ENCODE data around the gene CD27. TPM values are rescaled to one million over a fixed set of nuclear protein-coding genes. Genes with fewer than 3 reads are reported as not detected.
A peak's percentile ranks its signal among the peaks of the same experiment; 100 is the strongest.

The CD27 gene
- total RNA-seq, 1 experiment from 2014 or later: 0.23 TPM

DNA sequence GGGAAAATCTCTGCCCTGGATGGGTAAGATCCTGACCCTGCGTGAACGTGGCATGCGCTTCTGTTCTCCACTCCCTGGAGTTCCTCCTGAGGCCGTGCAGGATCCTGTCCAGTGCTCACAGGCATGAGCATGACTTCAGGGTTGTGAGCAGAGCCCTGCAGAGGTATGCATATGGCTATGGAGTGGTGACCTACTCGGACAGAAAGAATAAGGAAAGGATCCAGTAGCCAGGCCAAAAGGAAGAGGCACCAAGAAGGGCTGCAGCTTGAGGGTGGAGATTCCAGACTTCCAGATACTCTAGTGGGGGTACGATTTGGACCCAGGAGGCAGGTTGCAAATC is 20.8 kb upstream of the CD27 start:
- CTCF ChIA-PET: no interaction called here
- DNase-seq (ENCODE audit: low read depth, low spot score): no peak
- no peak overlapping the region for H3K27ac ChIP-seq (ENCODE audit: low read length)

GRCh38 chr12:6424866-6425265 is 19.9 kb upstream of the CD27 start:
- in situ Hi-C loops (cut with HindIII; ENCODE audit: low pct_unique_long_range_greater_than_20kb, low sequenced_read_pairs) (no loop called here), intact Hi-C loops (cut with micrococcal nuclease; ENCODE audit: unreplicated experiment) (no loop called here)
- Histone ChIP-seq H3K4me3 (ENCODE audit: low read depth in 2 of 2, low read length in 2 of 2) (no peak overlapping the region), H3K4me1 (ENCODE audit: control insufficient read depth, insufficient read depth, low read length) (no peaks in the 10 kb centered on the region; the same call in 1 of the 2 replicates), H3K36me3 (ENCODE audit: control insufficient read depth, insufficient read depth, low read length) (no peaks in the 10 kb centered on the region), H3K9me3 (ENCODE audit: control insufficient read depth, insufficient read depth, low read depth, low read length) (no peaks in the 10 kb centered on the region), H3K27me3 (ENCODE audit: control insufficient read depth, insufficient read depth, low read length) (no peaks in the 10 kb centered on the region), H3K27ac (ENCODE audit: low read length) (no peak overlapping the region)
- DNase-seq (ENCODE audit: low read depth, low spot score) (no peak), ATAC-seq (no peak)
- POLR2A ChIA-PET: no interaction called here
- CTCF ChIA-PET: no interaction called here
- no peak for TF ChIP-seq CTCF (IDR thresholded peaks at IDR 0.05)
- TF ChIP-seq POLR2AphosphoS5 (IDR thresholded peaks at IDR 0.05; ENCODE audit: low read depth, low read length): no peak
- TF ChIP-seq TCF7L2 (IDR thresholded peaks at IDR 0.05; ENCODE audit: low read depth, low read length): no peak
- TF ChIP-seq SIN3A (IDR thresholded peaks at IDR 0.05; ENCODE audit: borderline replicate concordance, insufficient read depth, low read depth, low read length): no peak
- TF ChIP-seq, protein P1, sequence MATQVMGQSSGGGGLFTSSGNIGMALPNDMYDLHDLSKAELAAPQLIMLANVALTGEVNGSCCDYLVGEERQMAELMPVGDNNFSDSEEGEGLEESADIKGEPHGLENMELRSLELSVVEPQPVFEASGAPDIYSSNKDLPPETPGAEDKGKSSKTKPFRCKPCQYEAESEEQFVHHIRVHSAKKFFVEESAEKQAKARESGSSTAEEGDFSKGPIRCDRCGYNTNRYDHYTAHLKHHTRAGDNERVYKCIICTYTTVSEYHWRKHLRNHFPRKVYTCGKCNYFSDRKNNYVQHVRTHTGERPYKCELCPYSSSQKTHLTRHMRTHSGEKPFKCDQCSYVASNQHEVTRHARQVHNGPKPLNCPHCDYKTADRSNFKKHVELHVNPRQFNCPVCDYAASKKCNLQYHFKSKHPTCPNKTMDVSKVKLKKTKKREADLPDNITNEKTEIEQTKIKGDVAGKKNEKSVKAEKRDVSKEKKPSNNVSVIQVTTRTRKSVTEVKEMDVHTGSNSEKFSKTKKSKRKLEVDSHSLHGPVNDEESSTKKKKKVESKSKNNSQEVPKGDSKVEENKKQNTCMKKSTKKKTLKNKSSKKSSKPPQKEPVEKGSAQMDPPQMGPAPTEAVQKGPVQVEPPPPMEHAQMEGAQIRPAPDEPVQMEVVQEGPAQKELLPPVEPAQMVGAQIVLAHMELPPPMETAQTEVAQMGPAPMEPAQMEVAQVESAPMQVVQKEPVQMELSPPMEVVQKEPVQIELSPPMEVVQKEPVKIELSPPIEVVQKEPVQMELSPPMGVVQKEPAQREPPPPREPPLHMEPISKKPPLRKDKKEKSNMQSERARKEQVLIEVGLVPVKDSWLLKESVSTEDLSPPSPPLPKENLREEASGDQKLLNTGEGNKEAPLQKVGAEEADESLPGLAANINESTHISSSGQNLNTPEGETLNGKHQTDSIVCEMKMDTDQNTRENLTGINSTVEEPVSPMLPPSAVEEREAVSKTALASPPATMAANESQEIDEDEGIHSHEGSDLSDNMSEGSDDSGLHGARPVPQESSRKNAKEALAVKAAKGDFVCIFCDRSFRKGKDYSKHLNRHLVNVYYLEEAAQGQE (IDR thresholded peaks at IDR 0.05; ENCODE audit: insufficient read depth in 1 of 2, low read depth in 2 of 2, low read length in 1 of 2): no peak
- no TSS peak for BruUV-seq (replicated peaks)

More for the DNA sequence above, 20.8 kb upstream of the CD27 start:
- TF ChIP-seq, protein P1 (IDR thresholded peaks at IDR 0.05; ENCODE audit: insufficient read depth in 1 of 2, low read depth in 2 of 2, low read length in 1 of 2): no peak
- TF ChIP-seq TCF7L2 (IDR thresholded peaks at IDR 0.05; ENCODE audit: low read depth, low read length) (no peak), SIN3A (IDR thresholded peaks at IDR 0.05; ENCODE audit: borderline replicate concordance, insufficient read depth, low read depth, low read length) (no peak), CTCF (IDR thresholded peaks at IDR 0.05) (no peak), POLR2AphosphoS5 (IDR thresholded peaks at IDR 0.05; ENCODE audit: low read depth, low read length) (no peak)
- ATAC-seq: peak; percentile 65
- BruUV-seq (replicated peaks): no TSS peak
- Histone ChIP-seq H3K36me3 (ENCODE audit: control insufficient read depth, insufficient read depth, low read length) (no peaks in the 10 kb centered on the region), H3K9me3 (ENCODE audit: control insufficient read depth, insufficient read depth, low read depth, low read length) (no peaks in the 10 kb centered on the region), H3K4me3 (ENCODE audit: low read depth in 2 of 2, low read length in 2 of 2) (no peak overlapping the region), H3K4me1 (ENCODE audit: control insufficient read depth, insufficient read depth, low read length) (no peaks in the 10 kb centered on the region), H3K27me3 (ENCODE audit: control insufficient read depth, insufficient read depth, low read length) (no peaks in the 10 kb centered on the region)
- in situ Hi-C loops (cut with HindIII; ENCODE audit: low pct_unique_long_range_greater_than_20kb, low sequenced_read_pairs) (no loop called here), intact Hi-C loops (cut with micrococcal nuclease; ENCODE audit: unreplicated experiment) (no loop called here)
- POLR2A ChIA-PET: interaction anchor here (0.6 kb wide), 1 partner anchor 445 kb away, joined by 5 read pairs; no protein-coding TSS in a partner anchor
